GM12874 (cell line): Measurements from ENCODE around the gene MAML3.

Source experiments
- TF ChIP-seq, protein P1 (sequence below): IDR thresholded peaks from 2 replicates; pipeline ENCODE4 v1.5.1; 2011; ENCODE audit warnings: low read depth, mild to moderate bottlenecking, control low read depth, low read length, moderate library complexity; ENCODE audit not compliant: insufficient read depth

The MAML3 gene

DNA sequence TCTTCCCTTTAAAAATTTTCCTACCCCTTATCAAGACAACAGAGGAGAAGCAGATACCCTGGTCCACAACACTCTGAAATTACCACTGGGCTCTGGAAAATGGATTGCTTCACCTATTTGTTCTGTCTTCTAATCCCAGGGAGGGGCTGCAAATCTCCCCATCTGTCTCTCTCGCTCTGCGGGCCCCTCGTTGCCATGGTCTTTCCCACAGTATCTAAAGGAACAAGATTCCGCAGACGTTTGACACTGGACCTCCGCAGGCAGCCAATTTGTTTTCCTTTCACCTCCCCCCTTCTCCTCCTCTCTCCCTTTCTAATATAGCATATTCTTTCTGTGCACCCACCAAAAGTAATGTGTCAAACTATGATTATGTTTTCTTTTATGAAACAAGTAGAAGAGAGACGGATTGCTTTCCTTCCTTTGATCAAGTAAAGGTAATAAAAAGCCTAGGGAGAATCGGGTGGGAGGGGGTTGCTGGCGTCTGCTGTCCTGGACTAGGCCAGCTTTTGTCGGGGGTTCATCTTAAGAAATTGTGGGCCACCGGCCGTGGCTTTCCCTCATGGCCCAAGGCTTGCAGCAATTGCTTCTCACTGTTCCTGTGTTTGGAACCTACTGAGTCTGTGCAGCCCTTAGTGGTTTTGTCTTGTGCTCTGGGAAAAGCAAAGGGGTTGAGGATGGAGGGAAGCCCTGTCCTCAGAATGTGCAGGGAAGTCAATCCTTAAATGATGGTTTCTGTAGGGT is 407.4 kb downstream of the MAML3 start:
- TF ChIP-seq, protein P1, sequence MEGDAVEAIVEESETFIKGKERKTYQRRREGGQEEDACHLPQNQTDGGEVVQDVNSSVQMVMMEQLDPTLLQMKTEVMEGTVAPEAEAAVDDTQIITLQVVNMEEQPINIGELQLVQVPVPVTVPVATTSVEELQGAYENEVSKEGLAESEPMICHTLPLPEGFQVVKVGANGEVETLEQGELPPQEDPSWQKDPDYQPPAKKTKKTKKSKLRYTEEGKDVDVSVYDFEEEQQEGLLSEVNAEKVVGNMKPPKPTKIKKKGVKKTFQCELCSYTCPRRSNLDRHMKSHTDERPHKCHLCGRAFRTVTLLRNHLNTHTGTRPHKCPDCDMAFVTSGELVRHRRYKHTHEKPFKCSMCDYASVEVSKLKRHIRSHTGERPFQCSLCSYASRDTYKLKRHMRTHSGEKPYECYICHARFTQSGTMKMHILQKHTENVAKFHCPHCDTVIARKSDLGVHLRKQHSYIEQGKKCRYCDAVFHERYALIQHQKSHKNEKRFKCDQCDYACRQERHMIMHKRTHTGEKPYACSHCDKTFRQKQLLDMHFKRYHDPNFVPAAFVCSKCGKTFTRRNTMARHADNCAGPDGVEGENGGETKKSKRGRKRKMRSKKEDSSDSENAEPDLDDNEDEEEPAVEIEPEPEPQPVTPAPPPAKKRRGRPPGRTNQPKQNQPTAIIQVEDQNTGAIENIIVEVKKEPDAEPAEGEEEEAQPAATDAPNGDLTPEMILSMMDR: no peak

- TF ChIP-seq, protein P1: no peak
Measured at GRCh38 chr4:139745111-139745639, 408.8 kb downstream of the MAML3 start.

GRCh38 chr4:139744232-139744631 is 409.8 kb downstream of the MAML3 start:
- TF ChIP-seq, protein P1: no peak

GRCh38 chr4:139743027-139743426 is 411.0 kb downstream of the MAML3 start:
- TF ChIP-seq, protein P1: no peak

DNA sequence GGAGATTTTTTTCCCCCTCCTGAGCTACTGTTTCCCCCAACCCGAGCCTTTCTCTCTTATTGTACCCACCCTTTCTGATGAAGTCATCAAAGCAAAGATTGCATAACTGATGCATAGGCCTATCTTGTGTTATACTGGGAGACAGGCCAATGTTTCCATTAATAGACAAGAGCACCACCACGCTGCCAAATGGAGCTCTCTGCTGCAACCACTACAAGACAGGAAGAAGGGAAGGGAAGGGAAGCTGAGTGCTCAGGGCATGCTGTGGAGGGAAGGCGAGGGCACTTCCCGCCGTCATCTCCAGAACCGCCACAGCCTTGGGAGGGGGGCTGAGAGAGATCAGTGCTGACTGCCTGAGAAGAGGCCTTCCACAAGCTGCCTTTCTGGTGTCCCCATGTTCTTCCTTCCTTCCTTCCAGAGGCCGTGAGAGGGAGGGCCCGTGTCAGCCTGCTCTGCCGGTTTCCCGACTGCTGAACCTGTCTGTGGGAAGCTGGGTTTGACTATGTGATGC is 413.4 kb downstream of the MAML3 start:
- TF ChIP-seq, protein P1: no peak

DNA sequence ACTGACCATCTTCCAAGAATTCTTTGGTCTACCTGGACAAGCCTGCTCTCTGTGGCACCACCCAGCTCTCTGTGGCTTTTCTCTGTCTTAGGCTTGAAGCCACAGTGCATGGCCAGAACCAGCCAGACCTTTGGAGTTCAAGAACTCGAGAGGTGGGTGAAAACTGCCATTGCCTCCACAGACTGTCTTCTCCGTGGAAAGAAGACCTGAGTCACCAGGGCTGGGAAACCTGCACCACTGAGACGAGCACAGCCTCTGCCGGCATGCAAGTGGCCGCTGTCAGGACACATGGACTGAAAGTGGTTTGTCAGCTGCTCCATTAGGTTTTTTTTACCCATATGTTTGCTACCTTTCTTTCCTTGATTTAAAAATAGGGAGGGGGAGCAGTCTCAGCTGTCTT is 413.9 kb downstream of the MAML3 start:
- TF ChIP-seq, protein P1: no peak

- TF ChIP-seq, protein P1: no peak
Measured at GRCh38 chr4:139738846-139739613, 415.0 kb downstream of the MAML3 start.
